SH-SY5Y (cell line): ENCODE measurements around the gene PRTG.

Source experiments
- GATA2 ChIP-seq: IDR thresholded peaks from 2 replicates; pipeline ENCODE4 v1.6.1; 2011; ENCODE audit warnings: mild to moderate bottlenecking, low read depth, low read length
- GATA3 ChIP-seq: IDR thresholded peaks from 2 replicates; pipeline ENCODE4 v1.6.1; 2011; ENCODE audit warnings: low read depth, mild to moderate bottlenecking, low read length, moderate library complexity

PRTG gene

DNA sequence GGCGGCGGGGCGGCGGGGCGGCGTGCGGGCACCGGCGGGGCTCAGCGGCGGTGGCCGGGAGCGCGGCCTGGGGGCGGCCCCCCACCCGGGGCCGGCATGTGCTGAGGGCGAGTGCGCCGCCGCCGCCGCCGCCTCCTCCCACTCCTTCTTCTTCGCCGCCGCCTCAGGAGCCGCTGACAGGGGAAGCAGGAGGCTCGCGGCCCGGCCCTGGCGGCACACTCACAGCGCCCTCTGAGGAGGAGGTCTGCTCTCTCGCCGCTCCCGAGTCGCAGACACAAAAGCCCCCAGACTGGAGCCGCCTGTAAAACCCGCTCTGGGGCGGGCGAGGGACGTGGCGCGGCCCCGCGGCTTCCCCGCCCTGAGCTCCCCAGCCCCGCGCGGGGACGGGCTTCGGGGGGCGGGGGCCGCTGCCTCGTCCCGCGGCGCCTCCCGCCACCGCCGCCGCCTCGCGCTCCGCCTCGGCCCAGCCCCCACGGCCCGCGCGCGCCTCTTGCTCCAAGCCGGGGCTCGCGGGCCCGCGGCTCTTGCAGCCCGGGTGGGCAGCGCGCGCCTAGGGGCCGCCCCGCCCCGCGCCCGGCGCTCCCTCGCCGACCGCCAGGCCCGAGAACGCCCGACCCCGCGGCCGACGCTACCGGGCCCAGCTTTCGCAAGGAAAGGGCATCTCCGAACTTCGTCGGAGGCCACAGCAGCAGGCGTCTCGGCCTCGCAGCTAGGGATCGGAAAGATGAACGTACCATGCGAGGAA lies 154.7 kb downstream of the PRTG start, which contains the start of gene PYGO1:
TSS of gene PYGO1 (minus strand) at position 276 of the 745 bp plus-strand sequence. CDS start 462 bp downstream, outside the sequence.
- no peak for TF ChIP-seq GATA3
- TF ChIP-seq GATA2, result no peak

DNA sequence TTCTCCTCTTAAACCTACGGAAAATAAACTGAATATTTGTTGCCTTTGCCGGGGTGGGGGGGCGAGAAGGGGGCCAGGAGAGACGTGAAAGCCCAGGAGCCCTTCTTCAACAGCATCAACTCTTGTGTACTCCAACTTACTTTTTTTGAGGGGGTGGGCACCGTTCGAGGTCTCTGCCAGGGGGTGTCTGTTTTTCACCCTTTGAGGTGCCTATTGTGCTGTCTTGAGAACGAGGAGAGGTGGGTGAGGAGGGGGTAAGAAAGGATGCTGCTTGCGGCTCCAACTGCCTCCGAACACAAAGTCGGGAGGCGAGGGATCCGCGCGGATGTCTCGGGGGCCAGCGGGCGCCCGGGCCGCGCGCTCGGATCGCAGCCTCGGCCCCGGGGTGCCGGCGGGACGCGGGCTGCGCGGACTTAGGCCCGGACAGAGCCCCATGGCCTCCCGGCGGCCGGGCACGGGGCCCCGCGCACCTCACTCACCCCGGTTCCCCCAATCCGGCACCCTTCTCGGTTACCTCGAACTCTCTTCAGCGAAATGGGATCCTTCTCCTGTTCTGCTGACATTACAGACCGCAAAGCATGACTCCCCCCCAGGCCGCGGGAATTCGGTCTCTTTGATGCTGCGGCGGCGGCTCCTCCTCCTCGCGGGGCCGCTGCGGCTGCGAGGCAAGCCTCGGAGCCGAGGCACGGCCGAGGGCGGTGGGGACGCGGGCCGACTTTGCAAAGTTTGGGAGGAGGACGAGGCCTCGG lies 155.5 kb downstream of the PRTG start:
- TF ChIP-seq GATA3, result no peak
- TF ChIP-seq GATA2, result no peak

DNA sequence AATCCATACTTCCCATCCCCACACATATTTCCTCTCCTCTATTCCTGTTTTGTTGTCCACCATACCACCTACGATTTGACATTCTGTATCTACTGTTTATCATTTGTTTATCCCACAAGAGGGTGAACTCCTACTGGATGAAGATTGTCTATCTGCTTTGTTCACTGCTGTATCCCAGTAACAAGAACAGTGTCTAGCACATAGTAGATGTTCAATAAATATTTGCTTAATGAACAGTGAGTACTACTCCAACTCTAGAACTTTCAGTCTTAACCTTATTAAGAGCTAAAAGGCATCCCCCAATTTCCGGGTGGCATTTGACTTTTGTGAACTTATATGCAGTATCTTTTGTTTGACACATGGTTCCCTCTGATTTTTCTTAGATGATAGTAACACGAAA lies 156.1 kb downstream of the PRTG start:
- TF ChIP-seq GATA2, result no peak
- no peak for TF ChIP-seq GATA3

DNA sequence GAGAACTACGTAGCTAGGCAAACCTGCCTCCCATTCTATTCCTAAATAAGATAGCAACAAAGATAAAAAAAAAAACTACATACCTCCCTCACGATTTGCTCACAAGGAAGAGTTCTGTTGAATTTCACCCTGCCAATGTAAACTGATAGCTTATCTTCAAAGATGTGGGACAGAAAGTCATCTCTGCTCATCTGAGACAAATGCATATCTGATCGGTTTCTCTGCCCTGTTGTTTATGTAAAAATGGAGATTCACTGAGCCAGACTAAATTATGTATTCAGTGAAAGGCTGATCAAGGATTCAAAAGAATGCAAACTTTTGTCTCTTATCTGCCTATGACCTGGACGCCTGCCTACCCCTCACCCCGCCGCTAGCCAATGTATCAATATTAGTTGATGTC lies 166.0 kb downstream of the PRTG start:
- TF ChIP-seq GATA3, result peak; percentile 18; the same call in 1 of the 2 replicates
- TF ChIP-seq GATA2, result peak; percentile 51; the same call in 1 of the 2 replicates

DNA sequence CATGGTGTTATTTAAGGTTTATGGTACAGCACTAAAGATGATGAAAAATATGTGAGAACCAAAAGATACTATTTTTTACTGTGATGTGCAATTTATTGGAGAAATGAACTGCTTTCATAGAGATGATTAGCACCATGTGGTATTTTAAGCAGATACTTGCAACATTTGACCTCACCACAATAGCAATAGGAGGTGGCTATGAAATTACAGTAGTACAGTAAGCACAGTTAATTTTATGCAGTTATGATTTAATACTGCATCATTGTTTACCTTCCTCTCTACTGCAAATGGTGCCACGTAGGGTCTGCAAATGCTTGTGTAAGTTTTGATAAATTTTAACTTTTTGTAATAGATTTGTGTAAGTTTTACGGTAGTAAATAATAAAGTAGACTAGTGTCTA lies 168.9 kb downstream of the PRTG start:
- TF ChIP-seq GATA2 (no peak), GATA3 (no peak)

DNA sequence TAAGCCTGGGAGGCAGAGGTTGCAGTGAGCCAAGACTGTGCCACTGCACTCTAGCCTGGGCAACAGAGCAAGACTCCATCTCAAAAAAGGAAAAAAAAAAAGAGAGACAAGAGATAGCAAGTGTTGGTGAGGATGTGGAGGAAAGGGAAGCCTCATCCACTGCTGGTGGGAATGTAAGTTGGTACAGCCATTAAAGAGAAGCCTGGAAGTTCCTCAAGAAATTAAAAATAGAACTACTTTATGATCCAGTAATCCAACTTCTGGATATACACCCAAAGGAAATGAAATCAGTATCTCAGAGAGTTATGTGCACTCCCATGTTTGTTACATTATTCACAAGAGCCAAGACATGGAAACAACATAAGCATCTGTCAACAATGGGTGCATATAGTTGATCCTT lies 169.7 kb downstream of the PRTG start:
- TF ChIP-seq GATA3 (no peak), GATA2 (no peak)

DNA sequence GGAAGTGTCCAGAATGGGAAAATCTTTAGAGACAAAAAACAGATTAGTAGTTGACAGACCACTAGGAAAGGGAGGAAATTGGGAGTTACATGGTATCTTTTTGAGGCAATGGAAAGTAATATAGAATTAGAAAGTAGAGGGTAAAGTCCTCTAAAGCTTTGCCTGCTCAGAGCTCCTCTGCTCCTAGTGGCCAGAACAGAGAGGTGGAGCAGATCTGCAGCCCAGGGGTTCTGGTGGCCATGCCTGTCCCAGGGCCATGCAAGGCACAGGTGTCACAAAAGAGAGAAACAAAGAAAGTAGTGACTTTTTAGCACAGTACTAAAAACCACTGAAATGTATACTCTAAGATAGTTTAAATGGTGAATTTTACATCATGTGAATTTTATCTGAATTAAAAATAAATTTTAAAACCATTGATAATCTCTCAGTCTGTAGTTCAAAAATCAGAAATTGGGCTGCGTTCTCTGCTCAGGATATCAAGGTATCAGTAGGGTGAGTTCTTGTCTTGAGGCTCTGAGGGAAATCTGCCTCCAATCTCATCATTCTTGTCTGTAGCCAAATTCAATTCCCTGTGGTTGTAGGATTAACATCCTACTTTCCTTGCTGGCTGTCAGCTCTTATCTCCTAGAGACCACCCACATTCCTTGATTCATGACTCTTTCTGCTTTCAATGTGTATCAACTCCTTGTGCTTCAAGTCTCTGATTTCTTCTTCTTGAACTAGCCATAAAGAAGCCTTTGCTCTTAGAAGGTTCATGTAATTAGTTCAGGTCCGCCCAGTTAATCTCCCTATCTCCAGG lies 178.4 kb downstream of the PRTG start:
- TF ChIP-seq GATA2 (no peak), GATA3 (no peak)

DNA sequence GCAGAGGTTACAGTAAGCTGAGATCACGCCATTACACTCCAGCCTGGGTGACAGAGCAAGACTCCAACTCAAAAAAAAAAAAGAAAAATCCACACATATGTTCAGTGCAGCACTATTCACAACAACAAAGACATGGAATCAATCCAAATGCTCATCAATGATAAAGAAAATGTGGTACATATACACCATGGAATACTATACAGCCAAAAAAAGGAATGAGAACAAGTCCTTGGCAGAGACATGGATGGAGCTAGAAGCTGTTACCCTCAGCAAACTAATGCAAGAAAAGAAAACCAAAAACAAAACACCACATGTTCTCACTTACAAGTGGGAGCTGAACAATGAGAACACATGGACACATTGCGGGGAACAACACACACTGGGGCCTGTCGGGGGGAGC lies 180.4 kb downstream of the PRTG start:
- no peak for TF ChIP-seq GATA2
- no peak for TF ChIP-seq GATA3
